Loucy (cell line): ENCODE measurements around the gene CPHXL2.

ENCODE experiments used
- H2AFZ ChIP-seq: fragments of 200-600 bp; sonication (generic); 2 replicates; pipeline ENCODE4 v1.6.0; 2016; ENCODE audit warnings: antibody characterized with exemption, mild to moderate bottlenecking, low read length, moderate library complexity
- H3F3A ChIP-seq: fragments of 200-600 bp; 2 replicates; pipeline ENCODE4 v1.6.0; 2016; ENCODE audit warnings: antibody characterized with exemption, low read depth, mild to moderate bottlenecking
- H3K27me3 ChIP-seq: fragments of 200-600 bp; sonication (generic); 2 replicates; pipeline ENCODE4 v1.6.1; 2014; ENCODE audit warnings: low read length, mild to moderate bottlenecking; ENCODE audit not compliant: insufficient read depth, poor library complexity, severe bottlenecking
- H3K36me3 ChIP-seq: fragments of 200-600 bp; sonication (generic); 2 replicates; pipeline ENCODE4 v1.6.1; 2016; ENCODE audit warnings: low read length; ENCODE audit not compliant: insufficient read depth
- H3K4me1 ChIP-seq: fragments of 200-600 bp; sonication (generic); 2 replicates; pipeline ENCODE4 v1.5.1; 2014; ENCODE audit warnings: low read length, mild to moderate bottlenecking; ENCODE audit not compliant: insufficient read depth, poor library complexity, severe bottlenecking
- H3K4me2 ChIP-seq: fragments of 200-600 bp; sonication (generic); 2 replicates; pipeline ENCODE4 v1.6.0; 2014; ENCODE audit warnings: antibody characterized with exemption, low read length, low read depth, mild to moderate bottlenecking; ENCODE audit not compliant: poor library complexity, severe bottlenecking
- H3K4me3 ChIP-seq: fragments of 200-600 bp; sonication (generic); 2 replicates; pipeline ENCODE4 v1.5.1; 2014; ENCODE audit warnings: low read length, mild to moderate bottlenecking, mixed read lengths; ENCODE audit not compliant: poor library complexity, severe bottlenecking
- H3K79me2 ChIP-seq: fragments of 200-600 bp; sonication (generic); 2 replicates; pipeline ENCODE4 v1.6.1; 2014; ENCODE audit warnings: low read length; ENCODE audit not compliant: insufficient read depth
- H3K9ac ChIP-seq: fragments of 200-600 bp; sonication (generic); 2 replicates; pipeline ENCODE4 v1.6.0; 2014; ENCODE audit warnings: mild to moderate bottlenecking, low read depth, low read length, moderate library complexity; ENCODE audit not compliant: poor library complexity, severe bottlenecking
- H3K9me2 ChIP-seq: fragments of 200-600 bp; sonication (generic); replicated peaks from 2 replicates; pipeline ENCODE4 v1.6.1; 2016; ENCODE audit warnings: low read depth, low read length, mixed read lengths
- H3K9me3 ChIP-seq: fragments of 200-600 bp; sonication (generic); 2 replicates; pipeline ENCODE4 v1.6.1; 2014; ENCODE audit warnings: mild to moderate bottlenecking, antibody characterized with exemption, low read length, low read depth; ENCODE audit not compliant: insufficient read depth
- H4K20me1 ChIP-seq: fragments of 200-600 bp; sonication (generic); 2 replicates; pipeline ENCODE4 v1.6.0; 2014; ENCODE audit warnings: antibody characterized with exemption, low read length, mild to moderate bottlenecking; ENCODE audit not compliant: insufficient read depth, poor library complexity, severe bottlenecking
- CTCF ChIP-seq: fragments of 200-600 bp; sonication (generic); conservative IDR thresholded peaks from 2 replicates; pipeline ENCODE4 v1.5.1; 2014; ENCODE audit warnings: mild to moderate bottlenecking, antibody characterized with exemption, low read length
- EZH2phosphoT487 ChIP-seq: fragments of 200-600 bp; IDR thresholded peaks from 2 replicates; pipeline ENCODE4 v1.6.1; 2018; ENCODE audit warnings: antibody characterized with exemption, mild to moderate bottlenecking, moderate library complexity, borderline replicate concordance

Gene CPHXL2

GRCh38 chr16:75660321-75660720, 16.5 kb downstream of the CPHXL2 start:
- no peak overlapping the region for H3K4me3 ChIP-seq
- H4K20me1 ChIP-seq: peaks cover 7% of the 10 kb centered on the region
- no peak overlapping the region for H3K9ac ChIP-seq
- TF ChIP-seq CTCF: no peak
- TF ChIP-seq EZH2phosphoT487: no peak
- no peaks in the 10 kb centered on the region for H3K4me1 ChIP-seq
- peaks cover 43% of the 10 kb centered on the region; the same call in 1 of the 2 replicates for H3K36me3 ChIP-seq
- H3K27me3 ChIP-seq: no peaks in the 10 kb centered on the region
- no peak overlapping the region for H2AFZ ChIP-seq
- no peaks in the 10 kb centered on the region for H3K9me2 ChIP-seq
- H3F3A ChIP-seq: no peaks in the 10 kb centered on the region
- H3K79me2 ChIP-seq: peaks cover 3% of the 10 kb centered on the region
- H3K4me2 ChIP-seq: no peak overlapping the region
- no peaks in the 10 kb centered on the region for H3K9me3 ChIP-seq

GRCh38 chr16:75658175-75658574, 18.6 kb downstream of the CPHXL2 start:
- no peaks in the 10 kb centered on the region for H3K9me3 ChIP-seq
- no peaks in the 10 kb centered on the region for H3K27me3 ChIP-seq
- no peak for TF ChIP-seq CTCF
- TF ChIP-seq EZH2phosphoT487: no peak
- 0 out of 2 replicates have a peak, but pooled peaks cover 2% of the 10 kb centered on the region for H3F3A ChIP-seq
- no peak overlapping the region for H2AFZ ChIP-seq
- no peak overlapping the region for H3K4me2 ChIP-seq
- H3K36me3 ChIP-seq: peaks cover 59% of the 10 kb centered on the region; the same call in 1 of the 2 replicates
- peaks cover 25% of the 10 kb centered on the region for H4K20me1 ChIP-seq
- H3K9me2 ChIP-seq: no peaks in the 10 kb centered on the region
- peaks cover 10% of the 10 kb centered on the region for H3K4me1 ChIP-seq
- H3K9ac ChIP-seq: no peak overlapping the region
- H3K79me2 ChIP-seq: peaks cover 18% of the 10 kb centered on the region
- H3K4me3 ChIP-seq: no peak overlapping the region

GRCh38 chr16:75653922-75654321, 22.9 kb downstream of the CPHXL2 start:
- Histone ChIP-seq H3K9me2 (no peaks in the 10 kb centered on the region), H3F3A (0 out of 2 replicates have a peak, but pooled peaks cover 2% of the 10 kb centered on the region), H2AFZ (no peak overlapping the region), H3K9me3 (no peaks in the 10 kb centered on the region), H3K36me3 (peaks cover 52% of the 10 kb centered on the region; the same call in 1 of the 2 replicates), H3K79me2 (peaks cover 61% of the 10 kb centered on the region), H3K9ac (peak overlapping the region; percentile 97), H4K20me1 (peaks cover 67% of the 10 kb centered on the region), H3K4me3 (peak overlapping the region; percentile 98), H3K4me2 (peak overlapping the region; percentile 96), H3K4me1 (peaks cover 37% of the 10 kb centered on the region), H3K27me3 (no peaks in the 10 kb centered on the region)
- TF ChIP-seq CTCF (no peak), EZH2phosphoT487 (no peak)
